GM19043 (cell line): ENCODE data around the gene LEMD2.
A peak's percentile ranks its signal among the peaks of the same experiment; 100 is the strongest.

Experiments used
- ATAC-seq: cut with Tn5 transposase; IDR thresholded peaks from one replicate; pipeline ENCODE4 v1.9.1; 2021; ENCODE audit warnings: low read depth; ENCODE audit not compliant: unreplicated experiment

LEMD2 gene

GRCh38 chr6:33797626-33798342, 8.9 kb upstream of the LEMD2 start:
- no peak for ATAC-seq

DNA sequence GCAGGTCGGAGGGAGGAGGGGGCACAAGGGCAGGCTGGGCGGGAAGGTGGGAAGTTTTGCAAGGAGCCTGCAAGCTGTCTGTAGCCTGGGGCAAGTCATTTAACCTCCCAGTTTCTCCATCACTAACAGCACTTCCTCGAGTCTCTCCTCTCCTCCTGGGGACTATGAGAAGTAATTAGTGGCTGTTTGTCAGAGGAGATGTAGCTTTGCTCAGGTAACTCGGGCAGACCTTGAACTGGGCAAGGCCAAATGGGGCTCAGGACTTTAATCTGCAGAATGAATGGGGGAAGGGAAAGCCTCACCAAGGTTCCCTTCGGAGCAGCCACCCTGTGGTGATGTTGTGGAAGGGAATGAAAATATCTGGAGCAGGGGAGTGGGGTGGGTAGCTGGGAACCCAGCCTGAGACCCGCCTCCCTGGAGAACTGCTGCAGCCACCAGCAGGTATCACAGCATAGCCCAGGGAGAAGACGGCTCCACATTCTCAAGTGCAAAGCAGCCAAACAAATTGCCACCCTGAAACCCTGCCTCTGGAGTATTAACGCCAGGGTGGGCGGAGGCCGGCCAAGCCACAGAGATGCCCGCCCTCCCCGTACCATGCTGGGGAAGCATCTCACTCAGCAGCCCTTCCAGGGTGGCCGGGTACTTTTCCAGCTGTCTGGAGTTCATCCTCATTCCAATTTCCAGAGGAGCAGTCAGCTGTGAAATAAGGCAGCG, 6.1 kb upstream of the LEMD2 start:
- ATAC-seq: no peak

DNA sequence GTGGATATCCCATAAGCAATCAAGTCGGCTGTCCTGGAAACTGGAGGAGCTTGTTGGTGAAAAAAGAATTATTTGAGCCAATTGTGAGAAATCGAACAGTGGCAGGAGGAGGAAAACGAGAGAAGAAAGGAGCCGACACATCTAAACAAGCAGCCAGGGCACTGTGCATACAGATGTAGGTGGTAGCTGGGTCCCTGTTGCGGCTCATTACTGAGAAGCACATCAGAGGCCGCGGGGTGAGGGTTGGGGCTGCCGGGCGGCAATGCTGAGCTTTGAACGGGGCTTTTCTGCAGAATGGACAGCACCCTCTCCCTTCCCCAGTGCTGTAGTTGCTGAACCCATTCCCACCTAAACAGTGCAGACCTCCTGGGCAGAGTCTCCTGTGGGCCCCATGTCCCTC, 4.1 kb upstream of the LEMD2 start:
- no peak for ATAC-seq

DNA sequence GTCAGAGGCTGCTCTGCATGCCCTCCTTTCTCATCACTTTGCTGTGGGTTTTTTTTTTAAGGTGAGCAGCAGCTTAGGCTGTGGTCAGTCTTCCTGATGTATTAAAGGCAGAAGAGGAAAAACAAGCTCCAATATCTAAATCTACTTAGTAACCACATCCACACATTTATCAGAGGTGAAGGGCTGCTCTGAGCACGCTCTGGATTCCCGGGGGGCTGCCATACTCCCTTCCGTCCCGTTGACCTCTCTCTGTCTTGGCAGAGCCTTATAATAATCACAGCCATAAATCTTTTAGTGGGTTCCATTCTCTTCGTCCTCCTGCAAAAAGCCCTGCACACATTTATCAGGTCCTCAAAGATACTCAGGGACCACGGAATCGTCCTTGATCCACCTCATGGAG, 2.7 kb upstream of the LEMD2 start:
- no peak for ATAC-seq

GRCh38 chr6:33790910-33791309, 2.0 kb upstream of the LEMD2 start:
- ATAC-seq: no peak

GRCh38 chr6:33790379-33790778, 1.4 kb upstream of the LEMD2 start:
- no peak for ATAC-seq

GRCh38 chr6:33789550-33789895, 593 bp upstream of the LEMD2 start:
- no peak for ATAC-seq

DNA sequence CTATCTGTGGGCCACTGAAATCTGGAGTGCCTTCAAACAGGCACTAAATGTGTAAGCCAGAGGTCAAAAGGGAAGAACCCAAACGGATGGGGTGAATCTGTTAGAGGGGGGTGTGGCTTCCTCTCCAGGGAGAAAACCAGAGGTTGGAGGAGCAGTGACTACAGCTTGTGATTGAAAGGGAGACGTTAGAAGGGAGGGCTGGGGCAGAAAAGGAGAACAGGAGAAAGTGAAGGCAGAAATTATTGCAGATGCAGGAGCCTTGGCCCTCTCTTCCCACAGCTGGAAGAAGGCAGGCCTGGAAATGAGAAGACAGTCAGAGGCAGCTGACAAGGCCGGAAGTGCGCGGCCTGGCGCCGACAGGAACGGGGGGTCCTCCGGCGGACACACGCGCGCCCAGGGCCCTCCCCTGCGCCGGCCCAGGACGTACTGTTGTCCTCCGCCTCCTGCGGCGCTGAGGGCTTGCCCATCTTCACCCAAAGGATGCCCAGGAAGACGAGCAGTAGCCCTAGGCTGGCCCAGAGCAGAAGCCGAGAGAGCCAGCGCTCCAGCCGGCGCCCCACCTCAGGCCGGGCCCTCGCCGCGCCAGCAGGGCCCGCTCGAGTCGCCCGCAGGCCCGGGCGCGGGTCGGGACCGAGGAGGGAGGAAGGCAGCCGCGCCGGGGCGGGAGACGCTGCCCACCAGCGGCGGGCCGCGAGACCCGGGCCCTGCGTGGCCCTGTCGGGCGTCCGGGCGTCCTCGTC, 806 bp downstream of the LEMD2 start:
- peak; percentile 51 for ATAC-seq

DNA sequence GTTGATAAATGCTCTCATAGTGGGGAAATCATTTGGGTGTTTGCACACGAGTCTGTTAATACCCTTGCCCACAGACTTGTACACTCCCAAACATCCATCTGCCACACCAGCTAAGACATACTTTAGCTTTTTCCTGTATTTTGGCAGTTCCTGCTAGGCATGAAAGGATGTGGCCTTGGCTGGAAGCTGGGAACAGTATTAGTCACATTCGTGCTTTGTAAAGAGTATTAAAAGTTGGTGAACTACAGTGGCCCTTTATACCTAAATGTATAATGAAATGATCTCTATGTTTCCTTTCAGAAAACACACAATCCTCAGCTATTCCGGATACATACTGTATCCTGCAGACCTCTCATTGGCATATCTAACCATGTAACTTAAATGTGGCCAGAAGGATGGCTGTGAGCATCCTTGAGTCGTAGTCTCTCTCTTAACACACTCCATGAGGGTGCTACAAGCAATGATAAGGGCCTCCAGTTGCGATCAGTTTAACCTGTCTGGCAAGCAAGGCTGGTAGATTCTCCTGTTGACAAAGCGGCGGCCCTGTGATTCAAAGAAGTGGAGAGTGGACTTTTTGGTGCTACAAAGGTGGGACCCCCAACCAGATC, 1.5 kb downstream of the LEMD2 start:
- ATAC-seq: no peak

GRCh38 chr6:33786736-33787135, 2.2 kb downstream of the LEMD2 start:
- no peak for ATAC-seq

DNA sequence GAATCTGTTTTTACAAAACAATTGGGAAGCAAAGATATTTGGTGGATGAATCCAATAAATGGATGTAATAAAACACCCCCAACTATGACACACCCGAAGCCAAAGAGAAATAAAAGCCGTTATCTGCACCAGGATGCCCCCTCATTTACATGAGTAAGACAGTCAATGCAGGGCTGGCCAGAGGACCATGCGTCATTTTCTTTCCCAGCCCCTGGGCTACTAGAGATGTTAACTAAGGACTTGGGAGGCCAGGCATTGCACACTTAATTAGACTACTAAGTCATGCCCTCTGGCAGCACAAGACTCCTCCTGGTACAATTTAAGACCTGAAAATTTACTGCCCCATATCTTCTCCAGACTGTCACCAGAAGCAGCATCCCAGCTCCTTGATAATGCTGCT, 3.2 kb downstream of the LEMD2 start:
- ATAC-seq: no peak

- ATAC-seq: no peak
Observed at GRCh38 chr6:33784787-33785186, 4.1 kb downstream of the LEMD2 start.

GRCh38 chr6:33783781-33784520, 5.0 kb downstream of the LEMD2 start:
- no peak for ATAC-seq

DNA sequence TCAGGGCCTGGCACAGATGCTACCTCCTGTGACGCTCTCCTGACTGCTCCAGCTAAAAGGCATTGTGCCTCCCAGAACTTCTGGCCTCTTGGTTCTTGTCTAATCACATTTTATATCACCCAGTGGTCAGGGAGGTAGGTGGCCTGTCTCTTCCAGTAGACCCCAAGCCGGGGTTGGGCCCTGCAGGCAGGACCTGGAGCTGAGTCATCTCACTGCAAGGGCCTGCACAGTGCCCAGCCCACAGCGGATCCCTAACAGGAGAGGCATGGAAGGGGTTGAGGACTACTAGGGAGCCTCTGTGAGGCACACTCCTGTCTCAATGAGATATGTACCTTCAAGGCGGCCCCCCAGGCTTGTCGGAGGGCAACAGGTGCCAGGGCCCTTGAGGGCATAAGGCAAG, 6.4 kb downstream of the LEMD2 start:
- no peak for ATAC-seq

DNA sequence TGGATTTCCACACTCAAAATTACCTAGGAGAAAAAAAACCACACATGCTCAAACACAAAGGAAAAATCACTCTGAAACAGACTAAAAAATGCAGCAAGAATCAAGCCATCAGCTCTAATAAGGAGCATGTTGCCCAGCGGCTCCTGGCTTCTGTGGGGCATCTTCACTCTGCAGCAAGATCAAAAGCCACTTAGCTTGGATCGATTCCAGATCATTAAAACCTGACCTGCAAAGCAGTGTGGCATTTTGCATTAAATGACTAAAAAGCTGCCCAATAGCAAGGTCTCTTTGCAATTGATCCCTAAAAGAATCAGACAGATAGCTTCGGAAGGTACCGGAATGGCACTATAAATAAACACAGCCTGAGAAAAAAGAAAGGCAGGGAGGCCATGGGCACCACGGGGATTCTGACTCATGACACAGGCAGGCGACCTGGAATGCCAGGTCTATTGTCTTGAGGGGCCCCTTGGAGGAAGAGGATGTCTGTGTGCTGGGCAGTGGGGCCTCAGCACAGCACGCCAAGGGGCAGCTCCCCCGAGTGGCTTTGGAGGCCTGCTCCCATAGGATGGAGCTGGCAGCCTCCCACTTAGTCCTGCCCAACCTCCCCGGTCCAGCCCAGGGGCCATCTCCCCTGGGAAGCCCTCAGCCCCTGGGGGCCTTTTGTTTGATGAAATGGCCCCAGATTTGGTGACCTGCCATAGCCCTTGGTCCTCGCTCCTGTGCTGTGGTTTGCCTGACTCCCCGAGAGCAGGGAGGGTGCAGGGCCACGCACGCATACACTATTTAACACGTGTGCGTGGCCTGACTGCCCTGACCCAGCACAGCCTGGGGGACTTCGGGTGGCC, 7.6 kb downstream of the LEMD2 start:
- ATAC-seq: no peak

DNA sequence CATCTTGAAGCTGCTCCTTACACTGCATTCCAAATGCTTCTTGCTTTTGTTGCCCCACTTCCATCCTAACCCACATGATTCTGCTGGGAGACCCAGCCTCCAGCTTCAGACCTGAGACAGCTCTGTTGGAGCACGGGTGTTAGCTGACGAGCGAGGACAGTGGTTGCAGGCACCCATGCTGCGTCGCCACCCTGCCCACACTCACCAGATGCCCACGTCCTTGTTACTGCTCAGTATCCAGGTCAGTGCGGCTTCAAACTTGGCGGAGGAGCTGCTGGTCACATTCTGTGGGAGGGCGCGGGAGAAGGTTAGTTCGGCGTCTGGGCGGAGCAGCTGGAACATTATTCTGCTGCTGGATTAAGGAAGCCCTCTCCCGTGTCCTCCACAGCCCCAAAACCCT, 9.0 kb downstream of the LEMD2 start:
- ATAC-seq: no peak

DNA sequence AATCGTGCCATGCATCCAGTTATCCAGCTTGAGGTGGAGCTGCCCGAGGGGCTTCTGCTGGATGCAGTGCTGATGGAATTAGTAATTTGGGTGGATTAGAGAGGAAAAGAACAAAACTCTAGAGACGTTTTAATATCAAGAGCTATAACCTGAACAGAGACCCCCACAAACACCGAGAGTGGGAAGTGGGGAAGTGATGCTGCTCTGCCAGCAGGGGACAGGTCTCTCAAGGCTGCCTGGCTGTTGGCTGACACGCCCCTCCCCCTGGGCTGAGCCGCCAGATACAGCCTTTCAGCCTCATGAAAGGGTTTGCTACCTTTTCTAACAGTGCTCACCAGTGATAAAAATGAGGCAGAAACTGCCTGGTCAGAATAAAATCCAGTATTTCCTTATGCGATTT, 9.6 kb downstream of the LEMD2 start:
- ATAC-seq: no peak

DNA sequence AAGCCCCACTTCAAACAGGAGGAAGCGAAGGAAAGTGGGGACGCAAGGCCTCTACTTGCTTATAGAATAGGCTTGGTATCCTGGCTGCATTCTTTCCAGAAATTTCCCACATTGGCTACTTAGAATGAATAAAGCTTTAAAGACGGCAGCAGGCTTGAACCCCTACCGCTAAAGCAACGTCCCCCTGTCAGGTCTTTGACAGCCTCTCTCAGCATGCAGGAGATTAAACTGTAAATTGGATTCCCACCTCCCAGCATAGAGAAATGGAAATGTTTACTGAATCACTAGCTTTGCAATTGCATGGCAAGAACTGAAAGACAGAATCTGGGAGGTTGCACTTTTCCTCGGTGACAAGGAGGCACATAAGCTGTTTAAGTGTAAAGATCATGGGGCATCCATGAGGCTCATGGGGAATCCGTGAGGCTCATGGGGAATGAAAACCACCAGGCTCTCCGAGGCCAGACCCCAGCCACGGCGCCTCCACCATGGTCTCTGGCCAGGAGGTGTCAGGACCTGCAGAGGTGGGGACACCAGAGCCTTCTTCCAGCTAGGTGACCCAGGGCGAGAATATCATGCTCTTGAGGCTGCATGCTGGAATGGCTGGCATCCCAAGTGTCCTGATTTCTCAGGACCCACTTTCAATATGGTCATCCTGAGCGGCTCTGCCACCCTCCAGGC, 10.3 kb downstream of the LEMD2 start:
- ATAC-seq: no peak
